NCI-H2029 (cell line): ENCODE results near the gene NOL12.
"Not testable (repeated sequence)": the region's sequence is repeated elsewhere in the genome, so short reads cannot be mapped to it uniquely, and the experiment has no call there.

ENCODE experiments used
- DNase-seq: peaks from one replicate; lab custom pipeline; 2025; lab: John Stamatoyannopoulos, UW

Gene NOL12

DNA sequence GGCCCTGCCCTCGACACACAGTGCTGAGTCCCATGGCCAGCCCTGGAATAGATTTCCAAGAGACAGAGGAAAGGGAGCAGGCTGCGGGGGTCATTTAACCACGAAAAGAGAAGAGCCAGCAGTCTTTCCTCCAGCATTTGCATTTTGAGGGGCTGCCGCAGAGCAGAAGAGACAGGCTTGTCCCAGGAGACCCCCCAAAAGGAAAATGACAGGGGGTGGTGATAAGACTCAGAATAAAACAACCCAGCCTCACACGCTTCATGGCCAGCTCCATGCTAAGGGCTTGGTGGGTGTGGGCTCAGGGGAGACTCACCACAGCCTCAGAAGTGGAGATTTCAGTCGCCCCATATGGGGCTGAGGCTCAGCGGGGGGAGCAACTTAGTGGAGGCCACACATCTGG is 27.6 kb downstream of the NOL12 start:
- DNase-seq, result no peak

DNA sequence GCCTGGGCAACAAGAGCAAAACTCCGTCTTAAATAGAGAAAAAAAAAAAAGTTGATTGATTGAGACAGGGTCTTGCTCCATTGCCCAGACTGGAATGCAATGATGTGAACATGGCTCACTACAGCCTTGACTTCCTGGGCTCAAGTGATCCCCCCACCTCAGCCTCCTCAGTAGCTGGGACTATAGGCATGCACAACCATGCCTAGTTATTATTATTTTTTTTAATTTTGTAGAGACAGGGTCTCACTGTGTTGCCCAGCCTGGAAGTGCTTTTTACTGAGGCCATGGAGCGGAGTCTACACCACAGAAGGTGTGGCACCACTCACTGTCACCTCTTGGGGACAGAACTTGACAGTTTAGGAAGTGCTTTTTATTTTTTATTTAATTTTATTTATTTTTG is 28.5 kb downstream of the NOL12 start:
- no peak for DNase-seq

DNA sequence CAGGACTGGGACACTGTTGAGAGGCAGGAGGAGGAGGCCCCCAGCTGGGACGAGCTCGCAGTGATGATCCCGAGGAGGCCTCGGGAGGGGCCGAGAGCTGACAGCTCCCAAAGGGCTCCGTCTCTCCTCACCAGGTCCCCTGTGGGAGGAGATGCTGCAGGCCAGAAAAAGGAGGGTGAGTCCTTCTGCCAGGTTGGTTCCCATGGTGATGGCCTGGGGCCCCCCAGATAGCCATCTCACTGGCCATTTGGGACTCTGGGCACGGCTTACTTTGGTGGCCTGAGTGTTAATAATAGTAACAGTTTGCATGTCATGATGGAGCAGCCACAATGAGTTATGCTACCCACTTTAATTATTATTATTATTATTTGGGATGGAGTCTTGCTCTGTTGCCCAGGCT is 29.6 kb downstream of the NOL12 start:
- no peak for DNase-seq

DNA sequence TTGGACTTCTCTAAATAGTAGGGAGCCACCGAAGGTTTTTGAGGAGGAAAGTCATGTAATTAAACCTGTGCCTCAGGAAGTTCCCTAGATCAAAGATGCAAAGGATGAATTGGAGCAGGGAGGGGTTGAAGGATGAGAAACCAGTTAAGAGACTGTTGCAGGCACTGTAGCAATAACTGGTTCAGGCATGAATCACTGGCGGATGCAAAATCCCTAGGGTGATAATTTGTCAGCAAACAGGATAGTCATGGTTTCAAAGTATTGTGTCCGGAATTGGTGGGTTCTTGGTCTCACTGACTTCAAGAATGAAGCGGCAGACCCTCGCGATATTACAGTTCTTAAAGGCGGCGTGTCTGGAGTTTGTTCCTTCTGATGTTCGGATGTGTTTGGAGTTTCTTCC is 30.6 kb downstream of the NOL12 start:
- DNase-seq, result no peak

DNA sequence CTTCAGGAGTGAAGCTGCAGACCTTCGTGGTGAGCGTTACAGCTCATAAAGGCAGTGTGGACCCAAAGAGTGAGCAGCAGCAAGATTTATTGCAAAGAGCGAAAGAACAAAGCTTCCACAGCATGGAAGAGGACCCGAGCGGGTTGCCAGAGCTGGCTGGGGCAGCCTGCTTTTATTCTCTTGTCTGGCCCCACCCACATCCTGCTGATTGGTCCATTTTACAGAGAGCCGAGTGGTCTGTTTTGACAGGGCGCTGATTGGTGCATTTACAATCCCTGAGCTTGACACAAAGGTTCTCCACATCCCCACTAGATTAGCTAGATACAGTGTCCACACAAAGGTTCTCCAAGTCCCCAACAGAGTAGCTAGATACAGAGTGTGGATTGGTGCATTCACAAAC is 31.1 kb downstream of the NOL12 start:
- DNase-seq, result not testable (repeated sequence)

DNA sequence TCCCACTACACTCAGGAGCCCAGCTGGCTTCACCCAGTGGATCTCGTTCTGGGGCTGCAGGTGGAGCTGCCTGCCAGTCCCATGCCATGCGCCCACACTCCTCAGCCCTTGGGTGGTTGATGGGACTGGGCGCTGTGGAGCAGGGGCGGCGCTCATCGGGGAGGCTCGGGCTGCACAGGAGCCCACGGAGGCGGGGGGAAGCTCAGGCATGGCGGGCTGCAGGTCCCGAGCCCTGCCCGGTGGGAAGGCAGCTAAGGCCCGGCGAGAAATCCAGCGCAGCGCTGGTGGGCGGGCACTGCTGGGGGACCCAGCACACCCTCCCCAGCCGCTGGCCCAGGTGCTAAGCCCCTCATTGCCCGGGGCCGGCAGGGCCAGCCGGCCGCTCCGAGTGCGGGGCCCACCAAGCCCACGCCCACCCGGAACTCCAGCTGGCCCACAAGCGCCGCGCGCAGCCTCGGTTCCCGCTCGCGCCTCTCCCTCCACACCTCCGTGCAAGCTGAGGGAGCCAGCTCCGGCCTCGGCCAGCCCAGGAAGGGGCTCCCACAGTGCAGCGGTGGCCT is 31.7 kb downstream of the NOL12 start:
- DNase-seq, result not testable (repeated sequence)

DNA sequence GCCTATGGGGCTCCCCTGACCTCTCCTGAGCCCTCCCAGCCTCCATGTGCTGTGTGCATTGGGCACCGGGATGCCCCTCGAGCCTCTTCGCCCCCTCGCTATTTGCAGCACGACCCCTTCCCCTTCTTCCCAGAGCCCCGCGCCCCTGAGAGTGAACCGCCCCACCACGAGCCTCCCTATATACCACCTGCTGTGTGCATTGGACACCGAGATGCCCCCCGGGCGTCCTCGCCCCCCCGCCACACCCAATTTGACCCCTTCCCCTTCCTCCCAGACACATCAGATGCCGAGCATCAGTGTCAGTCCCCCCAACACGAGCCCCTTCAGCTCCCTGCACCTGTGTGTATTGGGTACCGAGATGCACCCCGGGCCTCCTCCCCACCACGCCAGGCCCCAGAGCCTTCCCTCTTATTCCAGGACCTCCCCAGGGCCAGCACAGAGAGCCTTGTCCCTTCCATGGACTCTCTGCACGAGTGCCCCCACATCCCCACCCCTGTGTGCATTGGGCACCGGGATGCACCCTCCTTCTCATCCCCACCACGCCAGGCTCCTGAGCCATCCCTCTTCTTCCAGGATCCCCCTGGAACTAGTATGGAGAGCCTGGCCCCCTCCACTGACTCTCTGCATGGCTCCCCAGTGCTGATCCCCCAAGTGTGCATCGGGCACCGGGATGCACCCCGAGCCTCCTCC is 39.6 kb downstream of the NOL12 start:
- no peak for DNase-seq

DNA sequence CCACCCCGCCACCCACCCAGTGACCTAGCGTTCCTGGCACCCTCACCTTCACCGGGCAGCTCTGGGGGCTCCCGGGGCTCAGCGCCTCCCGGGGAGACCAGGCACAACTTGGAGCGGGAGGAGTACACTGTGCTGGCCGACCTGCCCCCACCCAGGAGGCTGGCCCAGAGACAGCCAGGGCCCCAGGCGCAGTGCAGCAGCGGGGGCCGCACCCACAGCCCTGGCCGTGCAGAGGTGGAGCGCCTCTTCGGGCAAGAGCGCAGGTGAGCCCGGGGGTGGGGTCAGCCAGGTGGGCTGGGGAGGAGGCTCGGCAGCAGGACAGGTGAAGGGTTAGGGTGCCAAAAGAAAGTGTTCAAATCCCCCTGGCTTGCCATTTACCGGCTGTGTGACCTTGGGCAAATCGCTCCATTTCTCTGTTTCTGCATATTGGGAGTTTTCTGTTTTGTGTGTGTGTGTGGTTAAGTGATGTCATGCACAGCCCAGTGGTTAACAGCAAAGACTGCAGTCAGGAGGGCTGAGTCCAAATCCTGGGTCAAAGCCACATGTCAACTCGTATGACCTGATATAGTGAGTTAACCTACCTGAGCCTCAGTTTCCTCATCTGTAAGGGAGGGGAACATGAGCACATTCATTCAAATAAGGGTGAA is 40.2 kb downstream of the NOL12 start:
- DNase-seq, result no peak

DNA sequence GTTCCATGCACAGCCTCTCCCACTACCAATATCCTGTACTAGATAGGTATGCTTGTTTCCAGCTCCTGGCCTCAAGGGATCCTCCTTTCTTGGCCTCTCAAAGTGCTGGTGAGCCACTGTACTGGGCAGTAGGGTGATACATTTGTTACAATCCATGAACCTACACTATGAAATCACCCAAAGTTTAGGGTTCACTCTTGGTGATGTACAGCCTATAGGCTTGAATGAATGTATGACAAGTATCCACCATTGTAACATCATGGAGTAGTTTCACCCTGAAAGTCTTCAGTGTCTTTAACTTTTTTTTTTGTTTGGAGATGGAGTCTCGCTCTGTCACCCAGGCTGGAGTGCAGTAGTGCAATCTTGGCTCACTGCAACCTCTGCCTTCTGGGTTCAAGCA is 42.5 kb downstream of the NOL12 start:
- DNase-seq, result no peak

DNA sequence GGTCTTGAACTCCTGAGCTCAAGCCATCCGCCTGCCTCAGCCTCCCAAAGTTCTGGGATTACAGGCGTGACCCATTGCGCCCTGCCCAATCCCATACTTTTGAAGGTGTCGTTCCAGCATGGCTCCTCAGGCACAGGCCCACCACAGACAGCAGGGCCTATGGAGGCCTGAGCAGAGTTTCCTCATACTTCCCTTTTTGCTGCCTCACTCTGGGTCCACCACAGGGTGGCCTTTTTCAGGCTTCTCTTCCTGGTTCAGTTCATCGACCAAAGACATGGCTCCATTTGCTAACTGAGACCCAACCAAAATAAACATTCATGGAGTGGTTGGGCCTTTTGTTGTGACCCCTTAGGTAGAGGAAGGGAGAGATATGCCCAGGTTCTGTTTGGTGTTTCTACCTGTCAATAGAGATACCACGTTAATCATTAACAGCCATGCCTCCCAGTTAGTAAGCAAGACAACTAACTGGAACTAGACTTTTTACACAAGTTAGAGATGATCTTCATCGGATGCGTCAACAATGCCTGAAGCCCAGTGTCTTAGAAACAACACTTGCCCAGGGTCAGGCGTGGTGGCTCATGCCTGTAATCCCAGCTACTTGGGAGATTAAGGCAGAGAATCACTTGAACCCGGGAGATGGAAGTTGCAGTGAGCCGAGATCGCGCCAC is 45.8 kb downstream of the NOL12 start:
- DNase-seq, result peak; percentile 37

DNA sequence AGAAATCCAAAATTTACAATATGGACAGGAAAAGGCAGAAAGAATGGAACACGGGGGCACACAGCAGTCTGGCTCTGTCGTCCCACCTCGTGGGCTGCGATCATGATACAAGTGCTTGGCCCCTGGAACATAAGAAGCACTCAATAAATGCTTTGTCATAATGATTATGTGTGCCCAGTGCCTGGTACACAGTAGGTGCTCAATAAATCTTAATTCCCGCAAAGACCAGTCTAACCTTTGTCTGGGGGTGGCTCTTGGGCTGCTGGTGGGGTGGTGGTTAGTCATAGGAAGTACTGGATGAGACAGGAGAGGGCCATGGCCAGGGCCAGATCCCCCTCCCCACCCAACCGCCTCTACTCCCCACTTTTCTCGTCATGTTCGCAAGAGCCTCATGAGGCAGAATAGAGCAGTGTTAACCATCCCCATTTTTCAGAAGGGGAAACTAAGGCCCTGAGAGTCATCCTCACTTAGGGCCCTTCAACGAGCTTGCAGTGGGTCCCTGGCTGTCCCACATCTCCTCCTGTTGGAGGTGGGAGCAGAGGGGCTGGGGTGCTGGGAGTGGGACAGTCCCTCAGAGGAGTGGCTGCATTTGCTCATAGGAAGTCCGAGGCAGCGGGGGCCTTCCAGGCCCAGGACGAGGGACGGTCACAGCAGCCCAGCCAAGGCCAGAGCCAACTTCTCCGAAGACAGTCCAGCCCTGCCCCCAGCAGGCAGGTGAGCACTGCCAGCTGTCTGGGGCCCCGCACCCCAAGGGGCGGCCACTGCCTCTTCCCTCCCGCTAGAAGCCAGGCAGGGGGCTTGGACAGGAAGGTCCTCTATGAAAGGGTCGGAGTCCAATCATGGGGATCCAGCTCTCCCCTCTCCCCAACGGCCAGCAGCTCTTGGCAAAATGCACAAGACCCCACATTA is 46.8 kb downstream of the NOL12 start:
- DNase-seq, result no peak

DNA sequence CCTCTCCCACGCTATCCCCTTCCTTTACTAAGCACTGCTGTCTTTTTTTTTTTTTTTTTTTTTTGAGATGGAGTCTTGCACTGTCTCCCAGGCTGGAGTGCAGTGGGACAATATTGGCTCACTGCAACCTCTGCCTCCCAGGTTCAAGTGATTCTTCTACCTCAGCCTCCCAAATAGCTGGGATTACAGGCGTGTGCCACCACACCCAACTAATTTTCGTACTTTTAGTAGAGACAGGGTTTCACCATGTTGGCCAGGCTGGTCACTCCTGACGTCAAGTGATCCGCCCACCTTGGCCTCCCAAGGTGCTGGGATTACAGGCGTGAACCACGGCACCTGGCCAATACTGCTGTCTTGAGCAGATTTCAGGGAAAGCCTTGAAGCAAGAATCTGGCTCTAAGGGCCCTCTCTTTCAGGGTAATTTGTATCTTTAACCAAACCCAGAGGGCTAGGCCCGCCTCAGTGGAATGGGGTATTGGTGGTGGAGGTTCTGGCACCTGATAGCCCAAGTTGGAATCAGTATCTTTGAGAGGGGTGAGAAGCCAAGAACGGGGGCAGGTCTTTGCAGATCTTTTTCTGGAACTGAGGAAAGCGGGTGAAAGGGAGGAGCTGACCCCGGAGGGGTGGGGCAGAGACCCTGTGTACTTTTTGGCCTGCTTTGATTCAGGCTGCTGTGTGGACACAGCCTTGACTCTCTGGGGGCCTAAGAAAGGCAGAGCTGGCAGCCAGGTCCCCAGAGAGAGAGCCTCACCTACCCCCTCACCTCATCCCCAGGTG is 47.7 kb downstream of the NOL12 start:
- no peak for DNase-seq

DNA sequence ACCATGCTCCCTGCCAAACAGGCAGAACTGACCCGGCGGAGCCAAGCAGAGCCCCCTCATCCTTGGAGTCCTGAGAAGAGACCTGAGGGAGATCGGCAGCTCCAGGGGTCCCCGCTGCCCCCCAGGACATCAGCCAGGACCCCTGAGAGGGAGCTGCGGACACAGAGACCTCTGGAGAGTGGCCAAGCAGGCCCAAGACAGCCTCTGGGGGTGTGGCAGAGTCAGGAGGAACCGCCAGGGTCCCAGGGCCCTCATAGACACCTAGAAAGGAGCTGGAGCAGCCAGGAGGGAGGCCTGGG is 48.2 kb downstream of the NOL12 start:
- no peak for DNase-seq

DNA sequence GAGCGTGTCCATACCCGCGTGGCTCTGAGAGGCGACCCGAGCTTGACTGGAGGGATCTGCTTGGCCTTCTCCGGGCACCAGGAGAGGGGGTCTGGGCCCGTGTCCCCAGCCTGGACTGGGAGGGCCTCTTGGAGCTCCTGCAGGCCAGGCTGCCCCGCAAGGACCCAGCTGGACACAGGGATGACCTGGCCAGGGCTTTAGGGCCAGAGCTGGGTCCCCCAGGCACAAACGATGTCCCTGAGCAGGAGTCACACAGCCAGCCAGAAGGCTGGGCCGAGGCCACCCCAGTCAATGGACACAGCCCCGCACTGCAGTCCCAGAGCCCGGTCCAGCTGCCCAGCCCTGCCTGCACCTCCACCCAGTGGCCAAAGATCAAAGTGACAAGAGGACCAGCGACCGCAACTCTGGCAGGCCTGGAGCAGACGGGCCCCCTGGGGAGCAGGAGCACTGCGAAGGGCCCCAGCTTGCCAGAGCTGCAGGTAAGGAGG is 48.9 kb downstream of the NOL12 start:
- DNase-seq, result no peak

DNA sequence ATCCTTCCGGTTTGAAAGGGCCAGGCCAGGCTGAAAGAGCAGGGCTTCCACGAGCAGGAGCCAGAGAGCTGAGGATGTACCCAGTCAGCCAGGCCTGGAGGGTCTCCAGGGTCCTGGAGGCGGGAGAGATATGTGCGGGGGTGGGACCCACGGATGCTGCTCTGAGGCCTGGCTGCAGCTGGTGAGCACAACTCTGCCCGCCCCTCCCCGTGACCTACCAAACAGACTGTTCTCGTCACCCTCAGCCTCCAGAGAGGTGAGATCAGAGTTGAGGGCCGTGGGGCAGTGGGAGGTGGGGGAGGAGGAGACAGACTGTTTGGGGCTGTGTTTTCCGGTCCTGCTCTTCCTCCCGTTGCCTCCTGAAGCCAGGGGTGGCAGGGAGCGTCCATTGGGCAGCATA is 52.9 kb downstream of the NOL12 start:
- no peak for DNase-seq

DNA sequence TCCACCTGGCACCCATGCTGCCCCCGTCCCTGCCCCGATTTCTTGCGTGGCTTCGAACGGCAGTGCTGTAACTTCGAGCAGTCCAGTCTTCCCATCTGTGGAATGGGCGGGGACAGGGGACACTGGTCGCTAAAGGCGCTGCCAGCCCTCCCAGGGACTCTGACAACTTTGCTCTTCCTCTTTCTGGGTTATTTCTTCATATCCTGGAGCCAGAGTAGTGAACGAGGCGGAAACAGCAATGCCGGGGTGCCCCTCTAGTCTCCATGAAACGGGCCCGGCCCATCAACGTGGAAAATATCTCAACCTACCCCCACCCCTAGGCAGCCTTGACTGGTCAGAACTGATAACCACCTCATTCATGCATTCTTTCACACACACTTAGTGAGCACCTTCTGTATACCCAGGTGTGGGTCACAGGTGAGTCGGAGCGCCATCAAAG is 53.5 kb downstream of the NOL12 start:
- no peak for DNase-seq

DNA sequence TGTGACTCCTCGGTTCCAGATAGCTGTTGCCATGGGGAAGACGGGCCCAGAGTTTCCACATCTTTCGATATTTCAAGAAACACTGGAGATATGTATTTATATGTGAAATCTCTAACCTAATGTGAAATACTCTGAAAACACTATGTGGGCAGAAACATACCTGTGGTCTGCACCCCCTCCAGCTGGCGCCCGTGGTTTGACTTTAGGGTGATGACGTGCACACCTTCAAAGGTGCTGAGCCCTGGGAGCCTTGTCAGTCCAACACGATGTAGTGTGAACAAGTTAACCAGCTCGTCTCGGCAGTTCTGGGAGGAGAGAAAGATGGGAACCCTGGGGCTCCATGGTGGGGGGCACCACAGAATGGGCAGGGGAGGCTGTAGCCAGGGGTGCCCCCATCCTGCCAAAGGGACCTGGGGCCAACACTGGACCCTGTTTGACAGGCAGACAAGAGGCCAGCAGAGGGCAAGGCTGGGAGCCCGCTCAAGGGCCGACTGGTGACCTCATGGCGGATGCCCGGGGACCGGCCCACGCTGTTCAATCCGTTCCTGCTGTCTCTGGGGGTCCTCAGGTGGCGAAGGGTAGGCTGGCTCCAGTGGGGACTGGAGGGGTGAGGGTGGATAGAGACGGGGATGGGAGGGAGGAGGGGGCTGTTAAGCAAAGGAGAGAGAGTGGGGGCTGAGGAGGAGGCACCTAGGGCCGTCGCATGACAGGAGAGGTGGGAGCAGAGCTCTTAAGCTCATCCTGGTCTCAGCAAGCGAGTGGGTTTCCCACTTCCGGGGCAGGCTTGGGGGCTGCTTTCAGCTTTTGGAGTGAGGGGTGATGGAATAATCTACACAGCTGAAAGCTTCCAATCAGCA is 54.5 kb downstream of the NOL12 start:
- DNase-seq, result no peak

DNA sequence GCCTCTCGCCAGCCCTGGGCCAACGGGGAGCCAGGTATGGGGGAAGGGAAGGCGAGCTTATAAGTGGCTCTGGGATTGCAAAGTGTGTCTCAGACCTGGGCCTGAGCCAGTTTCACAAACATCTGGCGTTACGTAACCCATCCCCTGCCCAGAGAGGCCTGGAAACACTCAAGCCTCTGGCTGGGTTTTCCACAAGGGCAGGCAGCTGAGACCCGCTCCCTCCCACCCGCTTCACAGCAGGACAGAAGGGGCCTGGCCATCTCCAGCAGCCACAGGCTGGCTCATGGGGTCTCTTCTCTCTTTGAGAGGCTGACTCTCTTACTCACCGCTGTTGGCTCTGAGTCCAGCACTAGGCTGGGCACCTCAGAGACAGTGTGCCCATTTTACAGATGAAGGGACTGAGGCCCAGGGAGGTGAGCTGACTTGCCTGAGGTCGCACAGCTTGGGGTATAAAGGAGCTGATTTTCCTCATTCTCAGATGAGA is 55.2 kb downstream of the NOL12 start:
- peak; percentile 92 for DNase-seq

DNA sequence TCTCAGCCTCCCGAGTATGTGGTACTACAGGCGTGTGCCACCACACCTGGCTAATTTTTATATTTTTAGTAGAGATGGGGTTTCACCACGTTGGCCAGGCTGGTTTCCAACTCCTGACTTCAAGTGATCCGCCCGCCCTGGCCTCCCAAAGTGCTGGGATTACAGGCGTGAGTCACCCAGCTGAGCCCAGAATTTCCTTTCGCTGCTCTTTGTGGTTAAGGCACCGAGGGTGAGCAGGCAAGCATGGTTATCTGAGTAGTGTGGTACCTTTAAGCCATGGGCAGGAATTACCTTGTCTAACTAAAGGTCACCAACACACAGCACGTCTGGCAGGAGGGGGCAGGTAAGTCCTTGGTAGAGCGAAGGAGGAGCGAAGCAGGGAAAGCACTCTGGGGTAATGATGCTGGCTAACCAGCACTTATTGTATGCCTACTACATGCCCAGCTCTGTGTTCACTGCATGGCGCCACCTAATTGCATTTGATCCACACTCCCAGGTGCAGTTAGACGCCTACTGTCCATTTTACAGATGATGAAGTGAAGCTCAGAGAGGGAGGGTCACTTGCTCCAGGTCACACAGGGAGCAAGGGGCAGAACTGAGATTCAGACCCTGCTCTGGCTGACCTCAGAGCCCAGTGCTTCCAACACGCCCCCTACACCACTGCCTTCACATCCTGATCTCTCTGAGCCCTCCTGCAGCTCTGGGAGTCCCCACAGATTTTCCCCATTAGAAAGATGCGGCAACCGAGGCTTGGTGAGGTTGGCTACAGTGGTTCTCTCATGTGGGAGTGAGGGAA is 56.4 kb downstream of the NOL12 start:
- no peak for DNase-seq
